IMR-90 (cell line): ENCODE results near the gene RXFP3. TPM values are rescaled to one million over a fixed set of nuclear protein-coding genes. Genes with fewer than 3 reads are reported as not detected.

ENCODE experiments used
- ATAC-seq: fragments of 200-7000 bp; cut with Tn5 transposase; 2 replicates; pipeline ENCODE4 v1.9.1; 2020; ENCODE audit warnings: low read depth, mild to moderate bottlenecking, moderate library complexity
- BruUV-seq: library from RNA; stranded (reverse); fragments of 400-500 nt; replicated peaks from 2 replicates; lab custom pipeline; 2021; lab: Mats Ljungman, UMichigan
- CTCF ChIA-PET: fragments of 300-600 bp; formaldehyde crosslinking; extraction: SDS; loops from one replicate; lab custom pipeline; 2021; ENCODE audit warnings: antibody characterized with exemption; lab: Yijun Ruan, JAX
- POLR2A ChIA-PET: fragments of 300-600 bp; sonication (Branson Sonifier 250); formaldehyde crosslinking; loops from one replicate; lab custom pipeline; 2022; ENCODE audit warnings: antibody characterized with exemption; ENCODE audit not compliant: unreplicated experiment; lab: Charles Lee
- DNase-seq: peaks from one replicate; pipeline ENCODE4 v3.0.0; 2013
- H2AFZ ChIP-seq: replicated peaks from 2 replicates; pipeline ENCODE3; 2013; ENCODE audit warnings: low read length, mild to moderate bottlenecking; ENCODE audit not compliant: poor library complexity
- H2AK5ac ChIP-seq: 2 replicates; pipeline ENCODE4 v1.6.1; 2013; ENCODE audit warnings: low read depth, low read length, inconsistent platforms
- H2AK9ac ChIP-seq: replicated peaks from 2 replicates; pipeline ENCODE3; 2013; ENCODE audit warnings: mild to moderate bottlenecking, low read depth, low read length, moderate library complexity; ENCODE audit not compliant: poor library complexity
- H2BK120ac ChIP-seq: 2 replicates; pipeline ENCODE4 v1.6.1; 2013; ENCODE audit warnings: low read depth, low read length, inconsistent platforms
- H2BK15ac ChIP-seq: 3 replicates; pipeline ENCODE4 v1.6.1; 2013; ENCODE audit warnings: low read depth, low read length, inconsistent platforms
- H2BK20ac ChIP-seq: 2 replicates; pipeline ENCODE4 v1.6.1; 2013; ENCODE audit warnings: low read depth, mild to moderate bottlenecking, inconsistent platforms, low read length, moderate library complexity
- H2BK5ac ChIP-seq: 2 replicates; pipeline ENCODE4 v1.6.1; 2013; ENCODE audit warnings: mild to moderate bottlenecking, low read depth, low read length, inconsistent platforms; ENCODE audit not compliant: poor library complexity, severe bottlenecking
- H3K14ac ChIP-seq: replicated peaks from 2 replicates; pipeline ENCODE4 v1.6.1; 2013; ENCODE audit warnings: low read depth, low read length, inconsistent platforms
- H3K18ac ChIP-seq: 2 replicates; pipeline ENCODE4 v1.6.1; 2013; ENCODE audit warnings: low read depth, low read length, control low read depth
- H3K23ac ChIP-seq: 2 replicates; pipeline ENCODE4 v1.6.1; 2013; ENCODE audit warnings: low read depth, low read length, inconsistent platforms
- H3K27ac ChIP-seq: 2 replicates; pipeline ENCODE4 v1.5.1; 2013; ENCODE audit warnings: mild to moderate bottlenecking, control low read depth, low read length; ENCODE audit not compliant: insufficient read depth
- H3K27me3 ChIP-seq: 2 replicates; pipeline ENCODE4 v1.6.1; 2013; ENCODE audit warnings: low read length; ENCODE audit not compliant: control insufficient read depth, insufficient read depth
- H3K36me3 ChIP-seq: 2 replicates; pipeline ENCODE4 v1.6.1; 2013; ENCODE audit warnings: low read length, mixed read lengths; ENCODE audit not compliant: control insufficient read depth, insufficient read depth
- H3K4ac ChIP-seq: 2 replicates; pipeline ENCODE4 v1.6.1; 2013; ENCODE audit warnings: low read depth, low read length, inconsistent platforms
- H3K4me1 ChIP-seq: 2 replicates; pipeline ENCODE4 v1.6.1; 2013; ENCODE audit warnings: low read length, mixed read lengths; ENCODE audit not compliant: control insufficient read depth, insufficient read depth
- H3K4me2 ChIP-seq: 2 replicates; pipeline ENCODE4 v1.6.1; 2013; ENCODE audit warnings: low read depth, mild to moderate bottlenecking, control low read depth, low read length, moderate library complexity
- H3K4me3 ChIP-seq: 2 replicates; pipeline ENCODE4 v1.5.1; 2013; ENCODE audit warnings: low read depth, mild to moderate bottlenecking, control low read depth, low read length, moderate library complexity; ENCODE audit not compliant: insufficient read depth
- H3K56ac ChIP-seq: 2 replicates; pipeline ENCODE4 v1.6.1; 2013; ENCODE audit warnings: low read length, inconsistent platforms; ENCODE audit not compliant: insufficient read depth; ENCODE audit errors: extremely low read depth
- H3K79me1 ChIP-seq, 2 experiments: 2 replicates each; pipeline ENCODE4 v1.6.1; 2013; ENCODE audit warnings: low read length in 2 of 2, inconsistent platforms in 1 of 2, low read depth in 1 of 2
- H3K9ac ChIP-seq: 2 replicates; pipeline ENCODE4 v1.6.1; 2013; ENCODE audit warnings: low read depth, low read length, control low read depth
- H3K9me1 ChIP-seq: 2 replicates; pipeline ENCODE4 v1.6.1; 2013; ENCODE audit warnings: low read length, inconsistent platforms; ENCODE audit not compliant: insufficient read depth
- H3K9me3 ChIP-seq: 2 replicates; pipeline ENCODE4 v1.6.1; 2013; ENCODE audit warnings: low read length; ENCODE audit not compliant: control insufficient read depth, insufficient read depth
- H4K20me1 ChIP-seq: 2 replicates; pipeline ENCODE4 v1.6.1; 2013; ENCODE audit warnings: low read length, inconsistent platforms; ENCODE audit not compliant: insufficient read depth
- H4K5ac ChIP-seq: 2 replicates; pipeline ENCODE4 v1.6.1; 2013; ENCODE audit warnings: mild to moderate bottlenecking, low read depth, low read length, control low read depth
- H4K8ac ChIP-seq, 2 experiments: 2 replicates each; pipeline ENCODE4 v1.6.1; 2013; ENCODE audit warnings: low read depth in 2 of 2, low read length in 2 of 2, control low read depth in 1 of 2, inconsistent platforms in 1 of 2
- H4K91ac ChIP-seq: 2 replicates; pipeline ENCODE4 v1.6.1; 2013; ENCODE audit warnings: low read depth, low read length, inconsistent platforms; ENCODE audit not compliant: insufficient read depth
- BHLHE40 ChIP-seq: fragments of 150-350 bp; IDR thresholded peaks from 2 replicates; pipeline ENCODE4 v1.6.1; 2016; ENCODE audit warnings: mild to moderate bottlenecking, low read depth, low read length
- CHD1 ChIP-seq: IDR thresholded peaks from 2 replicates; pipeline ENCODE4 v1.6.1; 2012; ENCODE audit warnings: low read depth, low read length, improper control_type of control experiment
- FOS ChIP-seq: fragments of 150-350 bp; IDR thresholded peaks from 2 replicates; pipeline ENCODE4 v1.6.1; 2016; ENCODE audit warnings: low read depth, low read length
- RAD21 ChIP-seq: IDR thresholded peaks from 2 replicates; pipeline ENCODE4 v1.6.1; 2012; ENCODE audit warnings: low read length, improper control_type of control experiment
- RFX5 ChIP-seq: IDR thresholded peaks from 2 replicates; pipeline ENCODE4 v1.8.0; 2012; ENCODE audit warnings: low read depth, mild to moderate bottlenecking, low read length, moderate library complexity
- WGBS, 2 experiments: methylation state at CpG; one replicate each; pipeline versions ENCODE4 v1.1.5 to v1.1.7; 2013; ENCODE audit warnings: missing lambda C conversion rate in 2 of 2; ENCODE audit not compliant: insufficient read length in 1 of 2; ENCODE audit errors: extremely low coverage in 2 of 2; 5-methylcytosine and 5-hydroxymethylcytosine counted together
- dilution Hi-C: fragments of 300-500 bp; cut with HindIII; formaldehyde crosslinking; loops from one replicate; pipeline ENCODE4 v1.14.3; 2018; ENCODE audit warnings: low sequenced_read_pairs; ENCODE audit not compliant: unreplicated experiment
- in situ Hi-C: fragments of 300-500 bp; cut with MboI; formaldehyde crosslinking; loops from 3 replicates; pipeline ENCODE4 v1.14.3; 2019; ENCODE audit warnings: low sequenced_read_pairs, inconsistent platforms, mixed read lengths
- intact Hi-C: fragments of 100-400 bp; cut with micrococcal nuclease; formaldehyde crosslinking; loops from 2 replicates; pipeline ENCODE4 v1.10.0; 2022
- polyA plus RNA-seq, 3 experiments: library from polyadenylated mRNA; depleted of rRNA; stranded (reverse); fragments of >200 nt; gene quantifications; 2 replicates each; pipeline ENCODE4 v1.2.3, GENCODE V29; 2012; ENCODE audit warnings: low replicate concordance in 1 of 3
- total RNA-seq: library from RNA; depleted of rRNA; stranded (reverse); fragments of >200 nt; gene quantifications from 2 replicates; pipeline ENCODE4 v1.2.3, GENCODE V29; 2012

The RXFP3 gene
- total and polyA plus RNA-seq, 2 of the 4 experiments (the other 2 are of a cell fraction), result not detected

GRCh38 chr5:33984178-33984577 is 48.0 kb downstream of the RXFP3 start:
- intact Hi-C loops, result no loop called here
- Histone ChIP-seq H3K9me3 (peaks cover 2% of the 10 kb centered on the region; the same call in 1 of the 2 replicates), H3K56ac (no peak overlapping the region)

More at GRCh38 chr5:33984178-33984577, 48.0 kb downstream of the RXFP3 start:
- Histone ChIP-seq H2BK15ac (no peak overlapping the region), H2BK5ac (no peak overlapping the region), H4K20me1 (no peaks in the 10 kb centered on the region), H4K91ac (no peak overlapping the region), H3K36me3 (peaks cover 6% of the 10 kb centered on the region), H3K27me3 (no peaks in the 10 kb centered on the region), H2AK9ac (peak overlapping the region; percentile 65), H3K9me1 (peaks cover 4% of the 10 kb centered on the region; the same call in 1 of the 2 replicates), H3K18ac (no peak overlapping the region), H3K4me1 (peaks cover 4% of the 10 kb centered on the region; the same call in 1 of the 2 replicates), H4K5ac (no peak overlapping the region), H3K9ac (no peak overlapping the region), H4K8ac (no peak overlapping the region), H2BK120ac (no peak overlapping the region), H3K79me1 (no peaks in the 10 kb centered on the region), H3K23ac (no peak overlapping the region), H3K4me2 (no peak overlapping the region), H2AFZ (no peak overlapping the region), H3K27ac (no peak overlapping the region), H2BK20ac (no peak overlapping the region), H3K14ac (no peak overlapping the region), H3K4me3 (no peak overlapping the region), H3K4ac (no peak overlapping the region), H2AK5ac (no peak overlapping the region)
- WGBS, 2 experiments, result 93% methylated on average over 8 of the region's 15 CpGs; no CpG with 5 or more reads in 1 of the 2 experiments
- in situ Hi-C loops, result loop anchor here (25.0 kb wide), 1 partner anchor 903 kb away; no protein-coding TSS in a partner anchor
- DNase-seq, result no peak
- TF ChIP-seq RFX5 (no peak), FOS (no peak), BHLHE40 (no peak), RAD21 (no peak), CHD1 (no peak)
- ChIA-PET POLR2A (no interaction called here), CTCF (no interaction called here)
- BruUV-seq, result no TSS peak
- dilution Hi-C loops, result no loop called here
- no peak for ATAC-seq
